Dedifferentiated amniotic fluid mesenchymal stem cell (primary cell): ENCODE data around the gene EDARADD.

Experiments
- DNase-seq: peaks from one replicate; pipeline ENCODE4 v3.0.0-alpha.2; 2016; ENCODE audit errors: extremely low spot score

EDARADD gene

GRCh38 chr1:236394879-236395229 is 768 bp downstream of the EDARADD start:
- peak; percentile 31 for DNase-seq

GRCh38 chr1:236395230-236395946 is 1.3 kb downstream of the EDARADD start:
- peak; percentile 24 for DNase-seq

- DNase-seq = no peak
Measured at GRCh38 chr1:236395947-236396664, 2.0 kb downstream of the EDARADD start.

GRCh38 chr1:236396665-236397043 is 2.6 kb downstream of the EDARADD start:
- no peak for DNase-seq

- no peak for DNase-seq
Measured at GRCh38 chr1:236397173-236397759, 3.2 kb downstream of the EDARADD start.

GRCh38 chr1:236398538-236398937 is 4.5 kb downstream of the EDARADD start:
- DNase-seq = no peak

- DNase-seq = no peak
Measured at GRCh38 chr1:236400061-236400603, 6.0 kb downstream of the EDARADD start.

GRCh38 chr1:236401698-236402097 is 7.6 kb downstream of the EDARADD start:
- no peak for DNase-seq

GRCh38 chr1:236403905-236404696 is 10.0 kb downstream of the EDARADD start:
- DNase-seq = no peak

- no peak for DNase-seq
Measured at GRCh38 chr1:236407059-236407458, 13.0 kb downstream of the EDARADD start.

- no peak for DNase-seq
Measured at GRCh38 chr1:236413688-236414087, 19.6 kb downstream of the EDARADD start.

- DNase-seq = no peak
Measured at GRCh38 chr1:236416165-236416564, 22.1 kb downstream of the EDARADD start.

- no peak for DNase-seq
Measured at GRCh38 chr1:236417336-236417735, 23.2 kb downstream of the EDARADD start.

- no peak for DNase-seq
Measured at GRCh38 chr1:236419502-236419901, 25.4 kb downstream of the EDARADD start.

GRCh38 chr1:236421022-236421421 is 26.9 kb downstream of the EDARADD start:
- DNase-seq = no peak

GRCh38 chr1:236421850-236422516 is 27.9 kb downstream of the EDARADD start:
- no peak for DNase-seq

- DNase-seq = no peak
Measured at GRCh38 chr1:236422517-236422876, 28.4 kb downstream of the EDARADD start.

GRCh38 chr1:236425031-236425663 is 31.1 kb downstream of the EDARADD start:
- DNase-seq = no peak

GRCh38 chr1:236426215-236426614 is 32.1 kb downstream of the EDARADD start:
- no peak for DNase-seq

- DNase-seq = no peak
Measured at GRCh38 chr1:236429715-236430274, 35.7 kb downstream of the EDARADD start.
